OCI-LY3 (cell line): ENCODE measurements around the gene CCSER1.

Experiments
- H2AFZ ChIP-seq: fragments of 200-600, 300-600 bp; shearing (Covaris generic); 2 replicates; pipeline ENCODE4 v1.6.0; 2014; ENCODE audit warnings: antibody characterized with exemption, low read depth, low read length
- H3K27ac ChIP-seq: fragments of 200-600, 300-600 bp; sonication (generic); 2 replicates; pipeline ENCODE4 v1.5.1; 2014; ENCODE audit warnings: mild to moderate bottlenecking, low read length, moderate library complexity, mixed read lengths
- H3K27me3 ChIP-seq: fragments of 200-600, 300-600 bp; sonication (generic); 2 replicates; pipeline ENCODE4 v1.6.1; 2014; ENCODE audit warnings: low read depth, low read length, mixed read lengths
- H3K36me3 ChIP-seq: fragments of 200-600, 300-600 bp; sonication (generic); replicated peaks from 2 replicates; pipeline ENCODE3; 2014; ENCODE audit warnings: low read depth, low read length, mixed read lengths
- H3K4me1 ChIP-seq: fragments of 300-600, 200-600 bp; sonication (generic); 2 replicates; pipeline ENCODE4 v1.6.1; 2014; ENCODE audit warnings: low read length, mixed read lengths
- H3K4me2 ChIP-seq: fragments of 200-600, 300-600 bp; sonication (generic); 2 replicates; pipeline ENCODE4 v1.6.1; 2014; ENCODE audit warnings: low read length, mixed read lengths
- H3K4me3 ChIP-seq: fragments of 300-600, 200-600 bp; sonication (generic); 2 replicates; pipeline ENCODE4 v1.5.1; 2014; ENCODE audit warnings: antibody characterized with exemption, mild to moderate bottlenecking, low read length, moderate library complexity
- H3K79me2 ChIP-seq: fragments of 300-600, 200-600 bp; shearing (Covaris generic); 2 replicates; pipeline ENCODE4 v1.6.1; 2014; ENCODE audit warnings: mild to moderate bottlenecking, low read length, mixed read lengths
- H3K9ac ChIP-seq: fragments of 300-600, 200-600 bp; shearing (Covaris generic); 2 replicates; pipeline ENCODE4 v1.6.0; 2014; ENCODE audit warnings: mild to moderate bottlenecking, low read length, moderate library complexity
- H3K9me3 ChIP-seq: fragments of 200-600, 300-600 bp; shearing (Covaris generic); 2 replicates; pipeline ENCODE4 v1.6.1; 2014; ENCODE audit warnings: low read length, mixed read lengths; ENCODE audit not compliant: insufficient read depth
- H4K20me1 ChIP-seq: fragments of 200-600, 300-600 bp; sonication (generic); 2 replicates; pipeline ENCODE4 v1.6.1; 2016; ENCODE audit warnings: low read length, mixed read lengths; ENCODE audit not compliant: insufficient read depth
- CTCF ChIP-seq: fragments of 200-600, 300-600 bp; sonication (generic); IDR thresholded peaks from 2 replicates; pipeline ENCODE4 v1.5.1; 2014; ENCODE audit warnings: antibody characterized with exemption, low read length, low read depth
- EZH2phosphoT487 ChIP-seq: fragments of 200-600 bp; shearing (Covaris generic); IDR thresholded peaks from 2 replicates; pipeline ENCODE4 v1.6.1; 2018; ENCODE audit warnings: antibody characterized with exemption, mixed run types, low read depth

The CCSER1 gene

GRCh38 chr4:90990284-90990683, 863.1 kb downstream of the CCSER1 start:
- Histone ChIP-seq H3K9ac (no peak overlapping the region), H3K36me3 (no peaks in the 10 kb centered on the region), H3K4me2 (no peak overlapping the region), H2AFZ (no peak overlapping the region), H3K79me2 (no peaks in the 10 kb centered on the region), H3K9me3 (no peaks in the 10 kb centered on the region), H3K27me3 (no peaks in the 10 kb centered on the region), H4K20me1 (no peaks in the 10 kb centered on the region), H3K27ac (no peak overlapping the region), H3K4me3 (no peak overlapping the region), H3K4me1 (no peaks in the 10 kb centered on the region)
- TF ChIP-seq CTCF, result no peak
- no peak for TF ChIP-seq EZH2phosphoT487

GRCh38 chr4:90992213-90992612, 865.0 kb downstream of the CCSER1 start:
- Histone ChIP-seq H3K27ac (no peak overlapping the region), H3K4me3 (no peak overlapping the region), H4K20me1 (no peaks in the 10 kb centered on the region), H3K79me2 (no peaks in the 10 kb centered on the region), H3K9ac (no peak overlapping the region), H2AFZ (no peak overlapping the region), H3K4me1 (no peaks in the 10 kb centered on the region), H3K27me3 (no peaks in the 10 kb centered on the region), H3K4me2 (no peak overlapping the region), H3K9me3 (no peaks in the 10 kb centered on the region), H3K36me3 (no peaks in the 10 kb centered on the region)
- TF ChIP-seq EZH2phosphoT487, result no peak
- TF ChIP-seq CTCF, result no peak

GRCh38 chr4:90994851-90995574, 867.8 kb downstream of the CCSER1 start:
- no peak overlapping the region for H3K9ac ChIP-seq
- no peak overlapping the region for H3K27ac ChIP-seq
- no peaks in the 10 kb centered on the region for H3K4me1 ChIP-seq
- H3K4me2 ChIP-seq, result no peak overlapping the region
- H3K36me3 ChIP-seq, result no peaks in the 10 kb centered on the region
- no peaks in the 10 kb centered on the region for H3K27me3 ChIP-seq
- TF ChIP-seq CTCF, result no peak
- no peak for TF ChIP-seq EZH2phosphoT487
- H3K4me3 ChIP-seq, result no peak overlapping the region
- H2AFZ ChIP-seq, result no peak overlapping the region
- no peaks in the 10 kb centered on the region for H4K20me1 ChIP-seq
- no peaks in the 10 kb centered on the region for H3K9me3 ChIP-seq
- no peaks in the 10 kb centered on the region for H3K79me2 ChIP-seq

GRCh38 chr4:90995996-90996395, 868.8 kb downstream of the CCSER1 start:
- no peak overlapping the region for H3K9ac ChIP-seq
- H3K4me1 ChIP-seq, result no peaks in the 10 kb centered on the region
- H3K27me3 ChIP-seq, result no peaks in the 10 kb centered on the region
- no peaks in the 10 kb centered on the region for H4K20me1 ChIP-seq
- no peaks in the 10 kb centered on the region for H3K79me2 ChIP-seq
- H3K4me2 ChIP-seq, result no peak overlapping the region
- TF ChIP-seq CTCF (no peak), EZH2phosphoT487 (no peak)
- H2AFZ ChIP-seq, result no peak overlapping the region
- no peak overlapping the region for H3K27ac ChIP-seq
- H3K4me3 ChIP-seq, result no peak overlapping the region
- no peaks in the 10 kb centered on the region for H3K36me3 ChIP-seq
- H3K9me3 ChIP-seq, result no peaks in the 10 kb centered on the region
